Trophoblast cell (in vitro differentiated cells and primary cell): ENCODE measurements around the gene TADA2B.
A peak's percentile ranks its signal among the peaks of the same experiment; 100 is the strongest.

Experiments
- DNase-seq, 2 donors: peaks; one replicate each; pipeline ENCODE4 v3.0.0-alpha.2; 2016
- H2AFZ ChIP-seq: 2 replicates; pipeline ENCODE4 v1.6.1; 2013; ENCODE audit warnings: low read length, moderate library complexity, mild to moderate bottlenecking; ENCODE audit not compliant: insufficient read depth, poor library complexity
- H2AK5ac ChIP-seq: 2 replicates; pipeline ENCODE4 v1.6.1; 2013; ENCODE audit warnings: mild to moderate bottlenecking, low read length
- H2BK120ac ChIP-seq: 2 replicates; pipeline ENCODE4 v1.6.1; 2013; ENCODE audit warnings: low read length, mild to moderate bottlenecking, moderate library complexity; ENCODE audit not compliant: insufficient read depth, poor library complexity
- H2BK12ac ChIP-seq: 2 replicates; pipeline ENCODE4 v1.6.1; 2013; ENCODE audit warnings: mild to moderate bottlenecking, low read length, moderate library complexity
- H2BK5ac ChIP-seq: 2 replicates; pipeline ENCODE4 v1.6.1; 2013; ENCODE audit warnings: low read length, low read depth, moderate library complexity, mild to moderate bottlenecking; ENCODE audit not compliant: poor library complexity
- H3K14ac ChIP-seq: 2 replicates; pipeline ENCODE4 v1.6.1; 2013; ENCODE audit warnings: mild to moderate bottlenecking, low read length
- H3K18ac ChIP-seq: 2 replicates; pipeline ENCODE4 v1.6.1; 2013; ENCODE audit warnings: mild to moderate bottlenecking, low read length
- H3K23ac ChIP-seq: 2 replicates; pipeline ENCODE4 v1.6.1; 2013; ENCODE audit warnings: low read length
- H3K27ac ChIP-seq: 2 replicates; pipeline ENCODE4 v1.5.1; 2013; ENCODE audit warnings: low read depth, mild to moderate bottlenecking, inconsistent platforms, low read length, moderate library complexity
- H3K27me3 ChIP-seq: 2 replicates; pipeline ENCODE4 v1.6.1; 2013; ENCODE audit warnings: inconsistent platforms, mild to moderate bottlenecking, low read length, moderate library complexity; ENCODE audit not compliant: insufficient read depth
- H3K36me3 ChIP-seq, 2 experiments: 1 replicate in 1 of 2; 2 replicates in 1 of 2; pipeline ENCODE4 v1.6.1; 2013; ENCODE audit warnings: low read length in 2 of 2, mild to moderate bottlenecking in 2 of 2, moderate library complexity in 1 of 2; ENCODE audit not compliant: insufficient read depth in 2 of 2, control insufficient read depth in 1 of 2
- H3K4ac ChIP-seq: 2 replicates; pipeline ENCODE4 v1.6.1; 2013; ENCODE audit warnings: low read depth, mild to moderate bottlenecking, low read length, moderate library complexity
- H3K4me1 ChIP-seq, 2 experiments: 1 replicate in 1 of 2; 2 replicates in 1 of 2; pipeline ENCODE4 v1.6.1; 2013; ENCODE audit warnings: low read length in 2 of 2, mild to moderate bottlenecking in 2 of 2, moderate library complexity in 1 of 2; ENCODE audit not compliant: insufficient read depth in 2 of 2, control insufficient read depth in 1 of 2
- H3K4me2 ChIP-seq: 2 replicates; pipeline ENCODE4 v1.6.1; 2013; ENCODE audit warnings: inconsistent platforms, mild to moderate bottlenecking, low read length, moderate library complexity
- H3K4me3 ChIP-seq: 2 replicates; pipeline ENCODE4 v1.5.1; 2013; ENCODE audit warnings: mild to moderate bottlenecking, low read depth, low read length, inconsistent platforms
- H3K79me1 ChIP-seq: one replicate; pipeline ENCODE4 v1.6.1; 2013; ENCODE audit warnings: low read length
- H3K79me2 ChIP-seq: 2 replicates; pipeline ENCODE4 v1.6.1; 2013; ENCODE audit warnings: low read length, mild to moderate bottlenecking; ENCODE audit not compliant: control insufficient read depth, insufficient read depth, poor library complexity
- H3K9ac ChIP-seq: 2 replicates; pipeline ENCODE4 v1.6.1; 2013; ENCODE audit warnings: mild to moderate bottlenecking, low read length
- H3K9me3 ChIP-seq: 2 replicates; pipeline ENCODE4 v1.6.1; 2013; ENCODE audit warnings: low read depth, mild to moderate bottlenecking, control low read depth, inconsistent platforms, low read length; ENCODE audit not compliant: insufficient read depth
- H4K12ac ChIP-seq: 2 replicates; pipeline ENCODE4 v1.6.1; 2013; ENCODE audit warnings: low read depth, mild to moderate bottlenecking, low read length, moderate library complexity
- H4K8ac ChIP-seq: 2 replicates; pipeline ENCODE4 v1.6.1; 2013; ENCODE audit warnings: low read depth, mild to moderate bottlenecking, low read length, moderate library complexity
- H4K91ac ChIP-seq: one replicate; pipeline ENCODE4 v1.6.1; 2013; ENCODE audit warnings: low read depth, mild to moderate bottlenecking, low read length, moderate library complexity
- WGBS: extraction: QIAGEN DNeasy Blood & Tissue Kit; methylation state at CpG from one replicate; pipeline ENCODE4 v1.1.7; 2013; ENCODE audit warnings: missing lambda C conversion rate; ENCODE audit not compliant: insufficient read length, insufficient coverage; ENCODE audit errors: extremely low coverage; 5-methylcytosine and 5-hydroxymethylcytosine counted together

The TADA2B gene

GRCh38 chr4:7027913-7028312 lies 15.3 kb upstream of the TADA2B start:
- peaks cover 6% of the 10 kb centered on the region for H3K9me3 ChIP-seq
- H3K36me3 ChIP-seq: peaks cover 56 to 57% of the 10 kb centered on the region in 2 experiments
- H3K79me2 ChIP-seq: no peaks in the 10 kb centered on the region
- no peak overlapping the region for H4K12ac ChIP-seq
- H3K4ac ChIP-seq: no peak overlapping the region
- no peak overlapping the region for H2BK120ac ChIP-seq
- peaks cover 2% of the 10 kb centered on the region for H3K79me1 ChIP-seq
- 100% methylated on average over 2 of the region's 5 CpGs for WGBS
- H3K9ac ChIP-seq: no peak overlapping the region
- no peak overlapping the region for H3K18ac ChIP-seq
- no peak overlapping the region for H2BK5ac ChIP-seq
- H2AFZ ChIP-seq: no peak overlapping the region
- DNase-seq: no peak
- H3K27ac ChIP-seq: no peak overlapping the region
- peaks cover 2 to 6% of the 10 kb centered on the region in 2 experiments for H3K4me1 ChIP-seq
- no peak overlapping the region for H3K23ac ChIP-seq
- no peaks in the 10 kb centered on the region for H3K27me3 ChIP-seq
- no peak overlapping the region for H2BK12ac ChIP-seq
- no peak overlapping the region for H4K91ac ChIP-seq
- H2AK5ac ChIP-seq: no peak overlapping the region
- H3K4me3 ChIP-seq: peak overlapping the region; percentile 20
- no peak overlapping the region for H3K14ac ChIP-seq
- no peak overlapping the region for H4K8ac ChIP-seq
- no peak overlapping the region for H3K4me2 ChIP-seq

GRCh38 chr4:7029212-7029611 lies 14.0 kb upstream of the TADA2B start:
- no peak for DNase-seq
- Histone ChIP-seq H4K8ac (no peak overlapping the region), H2BK12ac (no peak overlapping the region), H3K27ac (no peak overlapping the region), H3K79me2 (no peaks in the 10 kb centered on the region), H3K9me3 (peaks cover 8% of the 10 kb centered on the region), H4K91ac (no peak overlapping the region), H3K4ac (no peak overlapping the region), H3K4me3 (no peak overlapping the region), H2AK5ac (no peak overlapping the region), H2AFZ (no peak overlapping the region), H3K27me3 (no peaks in the 10 kb centered on the region), H3K4me2 (no peak overlapping the region), H3K4me1 (peaks cover 1 to 8% of the 10 kb centered on the region in 2 experiments), H3K23ac (no peak overlapping the region), H2BK5ac (no peak overlapping the region), H2BK120ac (no peak overlapping the region), H3K14ac (no peak overlapping the region), H3K18ac (no peak overlapping the region), H3K9ac (no peak overlapping the region), H4K12ac (no peak overlapping the region), H3K79me1 (no peaks in the 10 kb centered on the region), H3K36me3 (peaks cover 50 to 55% of the 10 kb centered on the region in 2 experiments)
- no CpG with 5 or more reads among the region's 12 CpGs for WGBS

GRCh38 chr4:7029921-7030320 lies 13.3 kb upstream of the TADA2B start:
- Histone ChIP-seq H3K27me3 (no peaks in the 10 kb centered on the region), H2AFZ (no peak overlapping the region), H3K27ac (no peak overlapping the region), H4K12ac (no peak overlapping the region), H3K4me1 (peaks cover 8 to 10% of the 10 kb centered on the region in 2 experiments), H3K4me3 (no peak overlapping the region), H4K91ac (no peak overlapping the region), H3K4ac (no peak overlapping the region), H3K23ac (no peak overlapping the region), H2BK5ac (no peak overlapping the region), H3K9ac (no peak overlapping the region), H3K79me2 (no peaks in the 10 kb centered on the region), H4K8ac (no peak overlapping the region), H3K18ac (no peak overlapping the region), H3K79me1 (no peaks in the 10 kb centered on the region), H2BK120ac (no peak overlapping the region), H2AK5ac (no peak overlapping the region), H3K9me3 (peaks cover 8% of the 10 kb centered on the region), H3K36me3 (peaks cover 43 to 49% of the 10 kb centered on the region in 2 experiments), H3K4me2 (no peak overlapping the region), H2BK12ac (no peak overlapping the region), H3K14ac (no peak overlapping the region)
- DNase-seq: no peak
- WGBS: no CpG with 5 or more reads among the region's 10 CpGs

- H3K79me2 ChIP-seq: no peaks in the 10 kb centered on the region
- peaks cover 41 to 45% of the 10 kb centered on the region in 2 experiments for H3K36me3 ChIP-seq
- H3K27ac ChIP-seq: no peak overlapping the region
- no peaks in the 10 kb centered on the region for H3K27me3 ChIP-seq
- WGBS: no CpG with 5 or more reads among the region's 10 CpGs
- no peak overlapping the region for H2AK5ac ChIP-seq
- no peak overlapping the region for H3K14ac ChIP-seq
- no peak overlapping the region for H2BK12ac ChIP-seq
- H2BK120ac ChIP-seq: no peak overlapping the region
- DNase-seq: no peak
- no peak overlapping the region for H3K4me2 ChIP-seq
- H4K12ac ChIP-seq: no peak overlapping the region
- no peak overlapping the region for H3K4me3 ChIP-seq
- no peak overlapping the region for H3K9ac ChIP-seq
- no peak overlapping the region for H2BK5ac ChIP-seq
- no peak overlapping the region for H4K8ac ChIP-seq
- H4K91ac ChIP-seq: no peak overlapping the region
- no peak overlapping the region for H2AFZ ChIP-seq
- H3K4ac ChIP-seq: no peak overlapping the region
- H3K9me3 ChIP-seq: peaks cover 7% of the 10 kb centered on the region
- peaks cover 10 to 11% of the 10 kb centered on the region in 2 experiments for H3K4me1 ChIP-seq
- H3K18ac ChIP-seq: no peak overlapping the region
- H3K79me1 ChIP-seq: no peaks in the 10 kb centered on the region
- no peak overlapping the region for H3K23ac ChIP-seq
Observed at GRCh38 chr4:7030856-7031255, 12.3 kb upstream of the TADA2B start.
